ENCODE results near the gene NBEAL1. TPM values are rescaled to one million over a fixed set of nuclear protein-coding genes. Genes with fewer than 3 reads are reported as not detected.
"Not testable (repeated sequence)": the region's sequence is repeated elsewhere in the genome, so short reads cannot be mapped to it uniquely, and the experiment has no call there.

NBEAL1 gene
- total RNA-seq, 1 donor from 2014 or later, result 11.6 TPM

- no peak for TF ChIP-seq CTCF (IDR thresholded peaks at IDR 0.05; ENCODE audit: unreplicated experiment)
- Mint-ChIP-seq H3K36me3 (ENCODE audit: low read depth, unreplicated experiment) (peaks cover 8% of the 10 kb centered on the region), H3K27ac (ENCODE audit: unreplicated experiment) (no peak overlapping the region), H3K4me1 (ENCODE audit: unreplicated experiment) (no peaks in the 10 kb centered on the region), H3K4me3 (ENCODE audit: unreplicated experiment) (no peak overlapping the region), H3K9me3 (ENCODE audit: unreplicated experiment) (no peaks in the 10 kb centered on the region), H3K27me3 (ENCODE audit: unreplicated experiment) (peaks cover 1% of the 10 kb centered on the region)
- DNase-seq (ENCODE audit: low spot score), result no peak
Measured at GRCh38 chr2:203037026-203037425, 22.4 kb downstream of the NBEAL1 start.

GRCh38 chr2:203038586-203038985, 23.9 kb downstream of the NBEAL1 start:
- Mint-ChIP-seq H3K9me3 (ENCODE audit: unreplicated experiment) (no peaks in the 10 kb centered on the region), H3K4me3 (ENCODE audit: unreplicated experiment) (no peak overlapping the region), H3K27me3 (ENCODE audit: unreplicated experiment) (peaks cover 1% of the 10 kb centered on the region), H3K27ac (ENCODE audit: unreplicated experiment) (no peak overlapping the region), H3K36me3 (ENCODE audit: low read depth, unreplicated experiment) (peaks cover 13% of the 10 kb centered on the region), H3K4me1 (ENCODE audit: unreplicated experiment) (no peaks in the 10 kb centered on the region)
- DNase-seq (ENCODE audit: low spot score), result no peak
- TF ChIP-seq CTCF (IDR thresholded peaks at IDR 0.05; ENCODE audit: unreplicated experiment), result no peak

GRCh38 chr2:203039211-203039610, 24.5 kb downstream of the NBEAL1 start:
- not testable (repeated sequence) for H3K9me3 Mint-ChIP-seq (ENCODE audit: unreplicated experiment); H3K27ac Mint-ChIP-seq (ENCODE audit: unreplicated experiment); H3K4me1 Mint-ChIP-seq (ENCODE audit: unreplicated experiment); H3K4me3 Mint-ChIP-seq (ENCODE audit: unreplicated experiment); DNase-seq (ENCODE audit: low spot score); H3K27me3 Mint-ChIP-seq (ENCODE audit: unreplicated experiment)
- peaks cover 13% of the 10 kb centered on the region for H3K36me3 Mint-ChIP-seq (ENCODE audit: low read depth, unreplicated experiment)

GRCh38 chr2:203040966-203041521, 26.4 kb downstream of the NBEAL1 start:
- Mint-ChIP-seq H3K4me3 (ENCODE audit: unreplicated experiment) (no peak overlapping the region), H3K27me3 (ENCODE audit: unreplicated experiment) (peaks cover 1% of the 10 kb centered on the region), H3K27ac (ENCODE audit: unreplicated experiment) (no peak overlapping the region), H3K36me3 (ENCODE audit: low read depth, unreplicated experiment) (peaks cover 13% of the 10 kb centered on the region), H3K4me1 (ENCODE audit: unreplicated experiment) (no peaks in the 10 kb centered on the region), H3K9me3 (ENCODE audit: unreplicated experiment) (no peaks in the 10 kb centered on the region)
- no peak for TF ChIP-seq CTCF (IDR thresholded peaks at IDR 0.05; ENCODE audit: unreplicated experiment)
- DNase-seq (ENCODE audit: low spot score), result no peak

GRCh38 chr2:203042178-203042577, 27.5 kb downstream of the NBEAL1 start:
- Mint-ChIP-seq H3K4me3 (ENCODE audit: unreplicated experiment) (no peak overlapping the region), H3K36me3 (ENCODE audit: low read depth, unreplicated experiment) (peaks cover 13% of the 10 kb centered on the region), H3K9me3 (ENCODE audit: unreplicated experiment) (no peaks in the 10 kb centered on the region), H3K27ac (ENCODE audit: unreplicated experiment) (no peak overlapping the region), H3K4me1 (ENCODE audit: unreplicated experiment) (no peaks in the 10 kb centered on the region), H3K27me3 (ENCODE audit: unreplicated experiment) (peaks cover 1% of the 10 kb centered on the region)
- no peak for TF ChIP-seq CTCF (IDR thresholded peaks at IDR 0.05; ENCODE audit: unreplicated experiment)
- no peak for DNase-seq (ENCODE audit: low spot score)

Data from endothelial cell (in vitro differentiated cells).